Fibroblast of peridontal ligament (primary cell): ENCODE results near the gene ATOH7.
"Not testable (repeated sequence)": the region's sequence is repeated elsewhere in the genome, so short reads cannot be mapped to it uniquely, and the experiment has no call there.

Experiments
- DNase-seq: peaks from one replicate; pipeline ENCODE4 v3.0.0-alpha.2; 2010; ENCODE audit errors: extremely low read depth

ATOH7 gene

GRCh38 chr10:68237173-68237572, 5.3 kb upstream of the ATOH7 start:
- DNase-seq: no peak

DNA sequence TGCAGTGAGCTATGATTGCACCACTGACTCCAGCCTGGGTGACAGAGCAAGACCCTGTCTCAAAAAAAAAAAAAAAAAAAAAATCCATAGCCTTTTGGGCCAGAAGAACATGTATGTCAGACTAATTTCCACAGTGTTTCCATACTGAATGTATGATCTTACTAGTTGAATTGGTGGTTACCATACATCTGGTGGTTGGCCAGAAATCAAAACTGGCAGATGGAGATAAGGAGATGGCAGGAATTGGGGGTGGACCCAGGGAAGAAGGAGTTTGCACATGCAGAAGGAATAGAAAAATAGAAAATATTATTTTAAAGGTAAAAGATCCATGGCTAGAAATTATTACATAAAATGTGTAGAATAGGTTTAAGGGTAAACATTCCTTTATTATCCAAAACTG, 3.7 kb upstream of the ATOH7 start:
- no peak for DNase-seq

- no peak for DNase-seq
Measured at GRCh38 chr10:68235111-68235510, 3.2 kb upstream of the ATOH7 start.

DNA sequence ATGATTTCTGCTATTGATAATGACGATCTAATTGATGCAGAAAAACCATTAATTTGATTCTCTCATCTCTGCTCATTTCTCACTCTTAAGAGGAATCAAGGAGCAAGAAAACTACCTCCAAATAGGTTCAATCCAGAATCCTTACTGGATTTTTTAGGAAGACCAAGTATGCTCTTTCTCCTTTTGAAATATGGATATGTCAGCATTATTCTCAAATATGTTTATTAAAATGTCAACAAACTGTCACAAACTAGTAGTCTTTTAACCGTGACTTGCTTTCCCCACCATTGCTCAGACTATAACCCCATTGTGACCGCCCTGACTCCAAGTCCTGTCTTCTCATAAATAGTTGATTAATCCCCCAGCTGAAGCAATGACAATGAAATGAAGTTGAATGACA, 1.1 kb upstream of the ATOH7 start:
- DNase-seq: no peak

GRCh38 chr10:68231106-68231816, 652 bp downstream of the ATOH7 start:
- peak; percentile 60 for DNase-seq

DNA sequence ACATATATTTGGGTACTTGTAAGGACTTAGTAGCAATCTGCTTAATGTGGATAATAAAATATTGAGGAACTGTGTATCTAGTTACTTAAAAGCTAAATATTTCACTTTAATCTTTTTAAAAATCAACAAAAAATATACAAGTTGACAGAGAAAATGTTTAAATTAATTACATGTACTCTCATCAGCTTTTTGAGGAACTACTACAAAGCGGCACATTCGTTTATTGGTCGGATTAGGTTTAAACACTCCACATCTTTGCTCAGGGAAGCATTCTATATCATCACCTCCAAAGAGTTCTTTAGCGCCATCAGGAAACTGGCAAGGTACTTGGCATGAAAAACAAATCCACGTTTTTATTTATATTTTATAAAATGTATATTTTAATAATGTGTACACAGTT, 1.6 kb downstream of the ATOH7 start:
- no peak for DNase-seq

- DNase-seq: peak; percentile 62
Measured at GRCh38 chr10:68224810-68225209, 7.1 kb downstream of the ATOH7 start.

DNA sequence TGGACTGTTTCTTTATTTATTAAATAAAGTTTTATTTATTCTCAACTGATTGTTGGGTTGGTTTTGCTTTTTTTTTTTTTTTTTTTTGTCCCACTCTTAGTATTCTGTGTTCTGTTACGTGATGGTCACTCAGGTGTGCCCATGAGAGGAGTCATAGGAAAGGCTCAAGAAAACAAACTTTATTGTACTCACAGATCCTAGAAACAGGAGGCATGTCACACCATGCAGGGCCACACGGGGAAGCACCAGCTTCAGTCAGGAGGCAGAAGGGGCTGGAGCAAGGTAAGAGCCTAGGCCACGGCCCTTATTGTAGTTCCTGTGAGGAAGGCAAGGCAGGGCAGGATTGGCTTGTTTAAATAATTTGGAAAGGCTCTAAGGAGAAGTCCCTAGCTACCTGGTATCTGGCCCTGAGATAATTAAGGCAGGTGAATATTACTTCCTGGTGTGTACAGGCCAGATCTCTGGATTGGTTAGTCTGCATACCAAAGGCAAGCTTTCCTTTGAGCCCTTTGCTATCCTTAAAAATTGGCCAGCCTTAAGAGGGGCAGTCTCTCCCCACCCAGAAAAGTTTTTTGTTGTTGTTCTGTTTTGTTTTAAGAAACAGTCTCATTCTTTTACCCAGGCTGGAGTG, 8.3 kb downstream of the ATOH7 start:
- no peak for DNase-seq

DNA sequence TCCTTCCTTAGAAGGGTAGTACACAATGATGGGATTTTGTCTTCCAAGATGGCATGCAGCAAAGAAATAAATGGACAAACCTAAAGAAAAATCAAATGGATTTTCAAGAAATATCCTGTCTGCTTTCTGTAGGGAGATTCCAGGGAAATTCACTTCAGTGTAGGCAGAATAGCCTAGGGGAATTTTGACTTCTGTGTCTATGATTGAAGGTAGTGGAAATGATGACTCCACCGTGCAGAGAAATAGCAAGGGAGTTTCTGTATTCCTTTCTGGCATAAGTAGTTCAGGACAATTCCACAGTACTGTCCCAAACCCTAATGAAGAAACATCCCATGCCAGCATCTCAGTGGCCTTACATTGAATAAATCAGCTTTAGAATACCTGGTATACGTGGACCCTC, 9.5 kb downstream of the ATOH7 start:
- DNase-seq: no peak

DNA sequence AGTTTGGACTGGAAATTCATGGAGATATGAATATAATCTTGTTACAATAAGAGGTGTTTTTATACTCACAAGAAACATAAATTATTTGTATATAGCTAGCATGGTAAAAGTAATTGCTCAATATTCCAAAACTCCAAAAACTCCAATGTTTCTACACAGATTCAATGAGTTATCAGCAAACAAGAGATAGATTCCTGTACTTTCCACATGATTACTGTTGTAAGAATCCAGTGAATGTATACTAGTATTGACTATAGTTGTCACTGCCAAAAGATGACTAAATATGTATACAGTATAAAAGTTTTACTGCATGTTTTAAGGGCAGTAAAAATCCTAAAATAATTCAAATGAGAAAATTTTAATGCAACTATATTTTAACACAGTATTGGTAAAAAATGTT, 10.7 kb downstream of the ATOH7 start:
- DNase-seq: peak; percentile 58

DNA sequence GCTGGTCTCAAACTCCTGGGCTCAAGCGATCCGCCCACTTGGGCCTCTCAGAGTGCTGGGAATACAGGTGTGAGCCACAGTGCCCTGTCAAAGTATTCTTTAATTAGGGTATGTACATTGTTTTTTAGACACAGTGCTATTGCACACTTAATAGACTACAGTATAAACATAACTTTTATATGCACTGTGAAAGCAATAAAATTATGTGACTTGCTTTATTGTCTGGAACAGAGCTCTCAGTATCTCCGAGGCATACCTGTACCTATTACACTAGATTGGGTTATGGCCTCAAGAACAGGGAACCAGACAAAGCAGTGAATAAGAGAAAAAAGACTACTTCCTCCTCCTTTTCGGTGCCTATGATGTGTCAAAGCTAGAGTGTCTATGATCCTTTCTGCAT, 13.1 kb downstream of the ATOH7 start:
- no peak for DNase-seq

DNA sequence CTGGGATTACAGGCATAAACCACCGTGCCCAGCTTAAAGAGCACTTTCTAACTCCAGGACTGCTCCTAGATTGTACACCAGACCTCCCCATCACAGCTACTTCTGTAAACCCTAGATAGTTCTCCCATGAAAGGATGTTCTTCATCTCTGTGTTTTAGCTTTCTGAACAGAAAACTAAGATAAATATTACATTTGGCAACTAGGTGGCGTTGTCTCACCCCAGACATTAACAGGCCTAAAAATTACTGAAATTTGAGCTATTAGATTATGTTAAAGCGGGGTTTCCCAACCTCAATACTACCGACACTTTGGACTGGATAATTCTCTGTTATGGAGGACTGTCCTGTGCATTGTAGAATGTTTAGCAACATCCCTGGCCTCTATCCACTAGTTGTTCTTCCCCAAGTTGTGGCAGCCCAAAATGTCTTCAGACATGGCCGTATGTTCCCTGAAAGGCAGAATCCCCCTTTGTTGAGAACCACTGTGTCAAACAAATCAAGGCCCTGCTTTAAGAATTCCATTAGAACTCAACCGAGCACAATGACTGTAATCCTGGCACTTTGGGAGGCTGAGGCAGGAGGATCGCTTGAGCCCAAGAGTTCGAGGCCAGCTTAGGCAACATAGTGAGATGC, 19.1 kb downstream of the ATOH7 start:
- peak; percentile 74 for DNase-seq

DNA sequence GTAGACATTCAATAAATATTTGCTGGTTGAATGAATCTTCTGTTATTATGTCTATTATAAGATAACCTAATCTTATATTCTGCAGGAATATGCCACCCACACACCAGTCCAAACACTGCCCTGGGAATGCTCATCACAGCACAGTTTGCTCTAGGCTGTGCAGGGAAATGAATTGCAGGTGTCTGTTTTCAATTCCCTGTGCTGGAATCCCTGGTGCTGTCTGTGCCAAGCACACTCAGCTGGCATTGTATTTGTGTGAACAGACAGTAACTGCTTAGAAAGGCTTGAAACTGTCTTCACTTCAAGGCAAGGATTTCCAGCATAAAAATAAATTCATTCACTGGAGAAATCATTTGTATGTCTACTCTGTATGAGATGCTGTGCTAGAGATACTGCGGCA, 20.2 kb downstream of the ATOH7 start:
- no peak for DNase-seq

GRCh38 chr10:68208424-68209042, 23.4 kb downstream of the ATOH7 start:
- peak; percentile 88 for DNase-seq

- DNase-seq: peak; percentile 26
Measured at GRCh38 chr10:68202960-68203353, 29.0 kb downstream of the ATOH7 start.

- DNase-seq: no peak
Measured at GRCh38 chr10:68196701-68197100, 35.2 kb downstream of the ATOH7 start.

DNA sequence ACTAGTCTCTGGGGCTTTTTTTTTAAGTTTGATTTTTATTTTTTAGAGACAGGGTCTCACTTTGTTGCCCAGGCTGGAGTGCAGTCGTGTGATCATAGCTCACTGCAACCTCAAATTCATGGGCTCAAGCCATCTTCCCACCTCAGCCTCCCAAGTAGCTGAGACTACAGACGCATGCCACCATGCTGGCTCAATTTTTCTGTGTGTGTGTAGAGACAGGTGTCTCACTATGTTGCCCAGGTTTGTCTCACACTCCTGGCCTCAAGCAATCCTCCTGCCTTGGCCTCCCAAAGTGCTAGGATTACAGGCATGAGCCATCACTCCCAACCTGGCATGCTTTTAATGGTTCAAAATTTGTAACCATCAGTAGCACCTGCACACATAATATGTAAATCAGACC, 36.1 kb downstream of the ATOH7 start:
- DNase-seq: not testable (repeated sequence)

GRCh38 chr10:68194290-68194689, 37.6 kb downstream of the ATOH7 start:
- DNase-seq: no peak

- peak; percentile 25 for DNase-seq
Measured at GRCh38 chr10:68192113-68192512, 39.8 kb downstream of the ATOH7 start.

- no peak for DNase-seq
Measured at GRCh38 chr10:68188835-68189234, 43.1 kb downstream of the ATOH7 start.

DNA sequence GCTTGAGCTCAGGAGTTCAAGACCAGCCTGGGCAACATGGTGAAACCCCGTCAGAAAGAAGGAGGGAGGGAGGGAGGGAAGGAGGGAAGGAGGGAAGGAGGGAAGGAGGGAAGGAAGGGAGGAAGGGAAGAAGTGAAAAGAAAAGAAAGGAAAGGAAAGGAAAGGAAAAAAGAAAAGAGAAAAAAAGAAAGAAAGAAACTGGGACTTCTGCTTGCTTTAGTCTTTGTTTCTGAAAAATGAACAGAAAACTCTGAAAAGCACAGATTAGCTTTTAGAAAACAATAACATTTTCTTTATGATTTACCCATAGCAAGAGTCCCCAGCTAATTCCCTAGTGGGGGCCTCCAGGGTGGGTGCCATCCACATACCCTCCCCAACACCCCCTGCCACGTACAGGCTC, 46.8 kb downstream of the ATOH7 start:
- no peak for DNase-seq

GRCh38 chr10:68184546-68184945, 47.4 kb downstream of the ATOH7 start:
- no peak for DNase-seq
